Fibroblast of skin of right quadriceps (primary cell): ENCODE measurements around the gene OR2T6.
A peak's percentile ranks its signal among the peaks of the same experiment; 100 is the strongest.
"Not testable (repeated sequence)": the region's sequence is repeated elsewhere in the genome, so short reads cannot be mapped to it uniquely, and the experiment has no call there.

Source experiments
- DNase-seq: peaks from one replicate; pipeline ENCODE4 v3.0.0-alpha.2; 2013

OR2T6 gene, protein sequence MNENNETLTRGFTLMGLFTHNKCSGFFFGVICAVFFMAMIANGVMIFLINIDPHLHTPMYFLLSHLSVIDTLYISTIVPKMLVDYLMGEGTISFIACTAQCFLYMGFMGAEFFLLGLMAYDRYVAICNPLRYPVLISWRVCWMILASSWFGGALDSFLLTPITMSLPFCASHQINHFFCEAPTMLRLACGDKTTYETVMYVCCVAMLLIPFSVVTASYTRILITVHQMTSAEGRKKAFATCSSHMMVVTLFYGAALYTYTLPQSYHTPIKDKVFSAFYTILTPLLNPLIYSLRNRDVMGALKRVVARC

DNA sequence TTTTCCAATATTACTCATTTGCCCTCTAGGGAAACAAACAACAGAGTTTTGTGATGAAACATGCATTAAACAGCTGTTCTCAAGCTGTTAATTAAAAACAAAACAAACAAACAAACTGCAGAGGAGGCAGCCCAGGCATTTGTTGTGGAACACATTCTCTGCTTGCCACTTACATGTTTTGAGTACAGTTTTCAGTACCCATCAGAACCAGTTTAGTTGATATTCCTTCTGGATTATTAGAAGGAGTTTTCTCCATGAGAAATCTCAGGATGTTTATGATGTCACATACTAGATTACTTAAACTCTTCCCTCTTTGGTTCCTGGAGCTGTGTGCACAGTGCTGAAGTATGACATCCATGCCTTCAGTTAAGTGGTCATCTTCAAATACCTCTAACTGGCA is at the start of gene OR2T6:
Gene OR2T6 (plus strand): TSS at position 301 of the 400 bp plus-strand sequence. CDS start 11,863 bp downstream, outside the sequence.
- DNase-seq = no peak

DNA sequence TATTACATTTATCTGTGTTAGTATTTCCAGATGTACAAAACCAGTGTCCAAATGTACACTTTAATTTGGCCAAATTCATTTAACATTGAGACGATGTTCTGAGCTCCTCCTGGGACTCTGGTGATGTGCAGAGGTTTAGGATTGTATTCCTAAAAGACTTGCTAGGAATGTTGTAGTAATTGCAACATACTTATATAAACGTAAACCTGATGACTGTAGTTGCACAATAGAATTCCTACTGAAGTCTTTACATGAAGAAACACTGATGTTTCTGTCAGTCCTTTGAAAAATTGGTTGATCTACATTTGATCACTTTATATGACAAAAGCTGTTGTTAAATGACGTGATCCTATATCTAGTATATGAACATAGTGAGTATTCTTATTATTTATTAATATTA is 32.1 kb upstream of the OR2T6 start:
- DNase-seq = no peak

DNA sequence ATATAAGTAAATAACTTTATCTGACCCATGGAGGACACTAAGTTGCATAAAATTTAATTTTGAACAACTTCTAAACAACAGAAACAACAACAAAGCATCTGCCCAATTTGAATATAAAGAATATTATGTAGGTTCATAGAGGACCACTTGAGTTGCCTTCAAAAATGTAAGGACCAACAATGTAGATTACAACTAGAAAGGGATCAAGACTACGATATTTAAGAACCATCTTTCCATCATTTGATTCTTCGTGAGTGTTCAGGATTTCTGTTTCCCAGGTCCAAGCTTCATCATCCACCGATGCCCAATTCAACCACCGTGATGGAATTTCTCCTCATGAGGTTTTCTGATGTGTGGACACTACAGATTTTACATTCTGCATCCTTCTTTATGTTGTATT is 27.1 kb upstream of the OR2T6 start, which contains the start of gene OR14C36:
Gene OR14C36 (plus strand): TSS at position 301 of the 400 bp plus-strand sequence. CDS start 0 bp downstream, at position 301.
- no peak for DNase-seq

DNA sequence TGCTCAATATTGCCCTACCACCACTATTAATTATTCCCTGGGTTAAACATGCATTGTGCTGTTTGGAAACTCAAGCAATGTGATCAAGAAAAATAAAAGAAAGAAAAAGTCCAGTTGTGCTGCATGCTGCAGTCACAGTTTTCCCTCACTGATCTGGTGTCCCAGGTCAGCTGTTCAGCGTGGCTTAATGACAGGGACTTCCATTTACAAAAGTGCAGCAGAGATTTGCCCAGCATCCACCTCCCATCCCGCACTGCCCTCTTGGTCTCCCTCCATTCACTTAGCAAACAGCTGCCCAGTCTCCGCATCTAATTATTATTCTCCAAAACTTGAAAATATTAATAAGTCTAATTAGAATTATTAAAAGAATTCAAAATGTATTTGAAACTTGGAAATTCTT is 16.1 kb upstream of the OR2T6 start:
- no peak for DNase-seq

DNA sequence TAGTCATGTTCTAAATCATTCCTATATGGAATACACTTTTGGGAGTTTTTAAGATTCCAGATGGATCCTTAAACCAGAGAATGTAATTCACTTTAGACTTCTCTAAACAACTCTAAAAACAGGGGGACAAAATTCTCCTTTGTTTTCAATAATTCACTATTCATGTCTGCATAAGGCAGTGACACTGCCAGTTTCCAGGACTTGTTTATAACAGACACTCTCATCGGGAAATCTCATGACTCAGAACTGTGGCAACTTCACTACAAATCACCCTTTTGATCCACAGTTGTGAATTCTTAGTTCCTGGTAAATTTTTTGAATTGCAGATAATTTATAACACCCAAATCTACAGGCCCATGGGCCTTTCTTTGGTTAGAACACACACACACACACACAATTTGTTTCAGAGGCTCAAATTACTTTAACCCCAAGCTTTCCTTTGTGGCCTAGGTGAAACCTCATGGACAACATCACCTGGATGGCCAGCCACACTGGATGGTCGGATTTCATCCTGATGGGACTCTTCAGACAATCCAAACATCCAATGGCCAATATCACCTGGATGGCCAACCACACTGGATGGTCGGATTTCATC is 14.3 kb upstream of the OR2T6 start, which contains the start of gene OR2T4:
Gene OR2T4 (plus strand): TSS at position 545 of the 595 bp plus-strand sequence. CDS start 0 bp downstream, at position 545.
- no peak for DNase-seq

DNA sequence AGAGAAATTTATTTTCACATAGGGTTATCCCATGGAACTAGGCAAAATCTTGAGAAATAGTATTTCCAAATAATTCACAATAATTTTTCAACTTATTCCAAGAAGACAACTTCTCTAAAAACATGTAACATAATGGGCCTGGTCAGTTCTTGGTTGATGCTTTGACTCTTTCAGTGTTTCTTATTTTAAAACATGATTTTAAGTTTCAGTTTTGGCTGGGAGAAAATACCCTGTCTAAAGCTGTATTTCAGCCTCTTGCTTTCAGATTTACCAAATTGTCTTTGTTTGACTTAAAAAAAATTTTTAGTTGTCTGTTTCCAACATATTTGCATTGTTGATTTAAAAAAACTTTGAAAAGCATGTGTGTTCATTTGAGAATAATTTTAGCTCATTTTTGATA is 8.9 kb upstream of the OR2T6 start:
- DNase-seq = no peak

DNA sequence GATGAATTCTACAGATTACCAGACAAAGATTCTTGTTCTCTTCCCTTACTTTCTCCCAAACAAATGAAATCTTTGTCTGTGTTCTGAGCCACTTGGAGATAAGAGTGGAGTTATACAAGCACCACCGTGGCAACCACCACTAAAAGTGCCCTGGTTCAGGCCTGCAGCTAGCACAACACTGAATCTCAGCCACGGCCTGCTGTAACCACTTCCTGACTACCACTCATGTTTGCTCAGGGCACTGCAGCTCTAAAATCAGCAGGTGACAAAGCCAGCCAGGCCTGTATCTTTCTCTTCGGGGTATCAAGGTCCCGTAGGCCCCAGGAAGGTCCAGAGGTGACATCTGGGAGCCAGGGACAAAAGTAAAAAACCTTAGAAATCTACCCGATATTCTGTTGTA is 3.2 kb upstream of the OR2T6 start:
- DNase-seq = no peak

DNA sequence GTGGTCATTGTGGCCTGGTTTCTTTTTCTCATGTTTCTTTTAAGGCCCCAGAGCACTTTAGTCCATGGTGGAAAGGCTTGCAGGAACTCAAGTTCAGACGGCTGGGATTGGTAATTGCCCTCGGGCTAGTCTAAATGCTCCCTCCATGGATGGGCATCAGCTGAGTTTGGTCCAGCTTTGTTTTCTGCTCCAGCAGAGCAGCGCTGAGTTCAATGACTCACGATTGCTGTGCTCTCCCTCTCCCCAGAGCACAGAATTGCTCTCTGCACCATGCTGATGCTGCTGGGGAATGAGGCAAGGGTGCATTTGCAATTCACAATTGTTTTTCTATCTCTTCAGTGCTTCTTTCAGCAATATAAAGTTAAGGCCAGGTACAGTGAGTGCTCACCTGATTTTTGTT is 1.8 kb upstream of the OR2T6 start:
- no peak for DNase-seq

DNA sequence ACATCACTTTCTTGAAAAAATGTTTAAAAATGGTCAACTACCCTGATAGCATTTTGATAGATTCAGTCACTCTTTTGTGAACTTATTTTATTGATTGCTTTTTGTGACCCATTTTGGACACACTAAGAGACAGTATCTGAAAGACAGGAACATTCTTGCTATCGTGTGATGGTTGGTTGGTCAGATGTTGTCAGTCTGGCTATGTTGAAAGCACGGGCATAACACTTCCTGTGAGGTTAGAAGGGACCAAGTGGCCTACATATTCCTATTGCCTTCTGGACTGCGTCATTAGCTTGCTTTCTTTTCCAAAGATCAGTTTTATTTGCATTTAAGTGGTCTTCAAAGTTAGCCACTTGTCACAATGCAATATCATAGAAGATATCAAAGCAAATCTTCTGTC is 1.4 kb downstream of the OR2T6 start:
- DNase-seq = no peak

DNA sequence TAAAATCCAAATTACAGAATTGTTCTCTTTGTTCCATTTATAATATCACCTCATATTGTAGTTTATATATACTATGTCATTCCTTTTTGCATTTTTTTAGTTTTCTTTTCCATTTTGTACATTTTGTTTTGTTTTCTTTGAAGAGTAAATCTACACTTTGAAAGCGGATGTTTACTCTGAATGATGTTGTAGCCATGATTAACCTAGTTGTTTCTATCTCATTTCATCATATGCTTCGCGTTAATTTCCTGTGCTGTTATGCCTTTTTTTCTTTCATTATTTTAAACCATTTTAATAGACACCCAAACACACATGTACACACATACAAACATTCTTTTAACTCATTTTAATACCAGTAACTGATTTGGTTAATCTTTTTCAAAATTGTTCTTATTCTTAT is 5.3 kb downstream of the OR2T6 start:
- no peak for DNase-seq

DNA sequence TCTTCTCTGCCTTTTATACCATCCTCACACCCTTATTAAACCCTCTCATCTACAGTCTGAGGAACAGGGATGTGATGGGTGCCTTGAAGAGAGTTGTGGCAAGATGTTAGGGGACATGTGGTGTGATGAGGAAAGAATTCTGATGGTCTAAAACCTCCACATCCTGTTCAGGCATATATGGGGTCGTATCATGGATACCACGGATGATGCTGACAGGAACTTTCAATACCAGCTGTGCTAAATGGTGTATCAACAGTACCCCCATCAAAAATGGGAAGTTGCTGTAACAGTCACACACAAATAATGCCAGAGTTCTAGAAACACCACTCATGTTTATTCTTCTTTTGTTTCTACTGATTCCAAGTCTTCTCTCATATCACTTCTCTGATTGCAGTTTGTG is 12.9 kb downstream of the OR2T6 start:
- no peak for DNase-seq

DNA sequence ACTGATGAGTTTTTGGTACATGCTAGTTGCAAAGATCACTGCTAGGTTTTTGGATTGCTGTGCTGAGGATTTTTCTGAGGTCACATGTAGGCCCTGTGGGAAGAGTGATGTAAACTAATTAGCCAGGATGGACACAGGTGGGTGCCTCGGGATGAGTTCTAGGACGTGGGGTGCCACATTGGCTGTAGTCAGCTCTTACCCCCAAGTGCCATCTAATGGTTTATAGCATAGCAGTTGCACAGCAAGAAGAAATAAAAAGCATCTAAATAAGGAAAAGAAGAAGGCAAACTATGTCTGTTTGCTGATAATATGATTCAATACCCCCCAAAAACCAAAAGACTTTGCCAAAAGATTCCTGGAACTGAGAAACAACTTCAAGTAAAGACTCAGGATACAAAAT is 17.5 kb downstream of the OR2T6 start:
- DNase-seq = no peak

DNA sequence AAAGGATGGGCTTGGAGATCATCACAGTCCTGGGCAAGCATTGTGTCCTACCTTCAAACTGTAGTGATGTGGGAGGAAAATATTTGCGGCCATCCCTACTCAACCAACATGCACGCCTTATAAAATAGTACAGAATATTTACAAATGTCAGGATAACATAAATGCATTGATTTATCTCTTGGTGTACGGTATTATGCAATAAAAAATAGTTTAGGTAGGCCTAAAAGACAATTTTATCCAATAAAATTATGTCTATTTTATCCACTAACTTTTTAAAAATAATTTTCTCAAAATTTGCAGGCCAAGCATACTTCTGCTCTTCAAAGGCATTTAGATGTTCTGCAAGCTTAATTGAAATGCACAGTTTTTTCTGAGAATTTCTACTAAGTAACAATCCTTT is 27.2 kb downstream of the OR2T6 start, which contains the start of gene OR2T1:
Gene OR2T1 (plus strand): TSS at position 301 of the 400 bp plus-strand sequence. CDS start 3,100 bp downstream, outside the sequence.
- DNase-seq = no peak

DNA sequence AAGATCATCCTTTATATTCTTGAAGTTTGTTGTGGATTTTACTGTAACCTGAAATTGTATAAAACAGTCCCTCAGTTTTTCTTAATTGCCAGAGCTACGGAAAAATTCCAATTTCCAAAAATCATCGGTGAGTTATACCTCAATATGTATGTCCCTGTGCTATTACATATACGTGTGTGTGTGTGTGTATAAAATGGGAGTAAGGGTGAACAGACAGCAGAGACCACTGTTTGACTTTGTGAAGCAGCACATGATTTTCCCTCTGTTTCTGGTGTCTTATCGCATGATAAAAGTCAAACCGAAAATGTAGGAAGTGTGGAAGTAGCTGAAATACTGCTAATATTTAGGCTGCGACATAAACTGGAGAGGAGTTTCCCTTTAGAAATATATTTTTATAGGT is 28.5 kb downstream of the OR2T6 start:
- DNase-seq = peak; percentile 2

DNA sequence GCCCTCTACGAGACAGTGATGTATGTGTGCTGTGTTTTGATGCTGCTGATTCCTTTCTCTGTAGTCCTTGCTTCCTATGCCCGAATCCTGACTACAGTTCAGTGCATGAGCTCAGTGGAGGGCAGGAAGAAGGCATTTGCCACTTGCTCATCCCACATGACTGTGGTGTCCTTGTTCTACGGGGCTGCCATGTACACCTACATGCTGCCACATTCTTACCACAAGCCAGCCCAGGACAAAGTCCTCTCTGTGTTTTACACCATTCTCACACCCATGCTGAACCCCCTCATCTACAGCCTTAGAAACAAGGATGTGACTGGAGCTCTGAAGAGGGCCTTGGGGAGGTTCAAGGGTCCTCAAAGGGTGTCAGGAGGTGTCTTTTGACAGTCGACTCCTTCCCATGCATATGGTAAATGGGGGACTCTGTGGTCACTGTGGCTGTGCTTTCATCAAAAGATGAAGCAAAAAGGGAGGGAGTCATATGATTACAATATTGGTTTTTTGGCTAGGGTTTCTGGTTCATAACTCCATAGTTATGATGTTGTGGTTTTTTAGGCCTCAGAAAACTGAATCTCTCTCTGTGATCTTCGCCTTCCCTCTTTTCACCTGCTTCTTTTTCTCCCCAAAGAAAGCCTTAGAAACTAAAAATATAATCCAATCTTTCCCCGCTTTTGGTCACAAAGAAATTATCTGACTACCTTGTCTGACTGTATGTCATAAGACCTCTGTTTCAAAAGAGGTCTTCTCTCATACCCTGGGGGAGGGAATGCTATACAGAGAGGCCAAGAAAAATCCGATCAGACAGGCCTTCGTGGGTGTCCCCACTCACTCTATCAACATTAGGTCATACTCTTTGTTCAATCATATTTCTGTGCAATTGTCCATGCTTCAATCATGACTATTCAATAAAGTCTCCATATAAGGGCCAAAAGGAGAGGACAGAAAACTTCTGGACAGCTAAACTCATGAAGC is 31.5 kb downstream of the OR2T6 start:
- DNase-seq = no peak

DNA sequence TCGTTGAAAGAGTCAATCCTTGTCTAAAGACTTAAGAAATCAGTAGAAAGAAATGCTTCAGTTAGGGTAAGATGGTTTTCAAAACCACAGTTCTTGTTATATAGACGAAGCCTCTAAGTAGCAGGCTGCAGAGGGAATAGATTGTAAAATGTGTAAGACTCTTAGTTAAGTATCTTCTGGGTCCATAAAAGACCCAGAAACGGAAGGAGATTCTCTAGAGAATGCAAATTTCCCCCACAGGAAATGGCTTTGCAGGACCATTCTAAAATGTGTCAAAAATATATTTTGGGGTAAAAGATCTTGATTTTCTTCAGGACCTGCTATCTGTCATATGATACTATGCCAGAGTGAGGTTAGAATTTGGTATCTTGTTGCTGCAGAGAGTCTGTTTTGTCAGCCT is 40.7 kb downstream of the OR2T6 start:
- no peak for DNase-seq

DNA sequence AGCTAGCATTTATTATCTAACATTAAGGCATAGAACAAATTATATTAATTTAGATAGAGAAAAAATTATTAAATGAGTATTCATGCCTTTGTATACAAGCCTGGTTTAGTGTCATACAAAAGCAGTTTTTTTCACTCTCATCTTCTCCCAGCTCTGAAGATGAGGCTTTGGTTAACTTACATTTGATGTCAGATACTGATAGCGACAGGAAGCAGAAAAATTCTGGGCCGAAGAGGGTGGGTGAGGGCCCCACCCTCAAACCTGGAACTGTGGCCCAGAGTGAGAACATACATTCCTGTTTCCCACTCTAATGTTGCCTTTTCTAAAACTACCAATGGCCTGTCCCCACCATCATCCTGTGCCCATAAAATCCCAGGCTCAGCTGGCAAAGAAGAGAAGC is 42.3 kb downstream of the OR2T6 start:
- DNase-seq = no peak

DNA sequence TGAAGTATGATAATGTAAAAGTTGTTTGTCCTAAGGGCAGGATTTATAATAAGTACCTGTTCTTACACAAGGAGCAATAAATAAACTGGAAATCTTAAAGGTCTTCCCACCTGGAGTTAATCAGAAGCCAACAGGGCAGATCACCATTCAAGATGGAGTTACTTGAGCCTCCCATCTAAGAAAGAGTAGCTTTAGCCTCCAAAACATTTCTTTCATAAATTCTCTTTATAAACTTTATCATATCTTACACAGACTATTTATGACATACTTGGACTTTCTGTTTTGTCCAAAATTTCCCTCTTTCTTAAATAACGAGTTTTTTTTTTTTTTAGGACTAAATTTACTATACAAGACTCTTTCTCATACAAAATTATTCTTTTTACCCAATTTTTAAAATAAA is 45.8 kb downstream of the OR2T6 start:
- DNase-seq = peak; percentile 6

DNA sequence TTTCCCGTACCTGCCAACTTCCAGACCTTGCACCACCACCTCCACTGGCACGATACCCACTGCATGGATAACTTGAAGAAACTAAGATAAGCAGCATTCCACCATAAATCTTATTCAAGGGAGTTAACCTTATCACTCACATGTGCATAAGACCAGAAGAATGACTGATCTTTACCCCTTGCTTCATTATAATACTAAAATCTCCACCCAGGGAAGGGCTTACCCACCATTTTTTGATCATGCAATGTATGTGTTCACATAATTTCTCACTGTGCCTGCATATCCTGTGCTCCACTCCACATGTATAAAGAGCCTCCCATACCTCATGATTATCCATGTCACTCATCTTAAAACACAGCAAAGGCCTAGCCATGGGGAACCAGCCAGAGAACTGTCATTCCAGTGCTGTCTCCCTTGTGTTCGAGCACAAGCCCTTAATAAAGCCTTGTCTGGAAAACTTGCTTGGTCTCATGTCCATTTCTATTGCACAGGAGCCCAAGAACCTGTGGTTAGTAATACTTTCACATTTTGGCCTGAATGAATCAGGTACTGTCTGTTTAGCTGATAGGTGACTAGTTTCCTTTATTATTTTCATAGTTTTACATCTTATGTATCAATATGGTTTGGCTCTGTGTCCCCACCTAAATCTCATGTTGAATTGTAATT is 52.1 kb downstream of the OR2T6 start:
- not testable (repeated sequence) for DNase-seq

DNA sequence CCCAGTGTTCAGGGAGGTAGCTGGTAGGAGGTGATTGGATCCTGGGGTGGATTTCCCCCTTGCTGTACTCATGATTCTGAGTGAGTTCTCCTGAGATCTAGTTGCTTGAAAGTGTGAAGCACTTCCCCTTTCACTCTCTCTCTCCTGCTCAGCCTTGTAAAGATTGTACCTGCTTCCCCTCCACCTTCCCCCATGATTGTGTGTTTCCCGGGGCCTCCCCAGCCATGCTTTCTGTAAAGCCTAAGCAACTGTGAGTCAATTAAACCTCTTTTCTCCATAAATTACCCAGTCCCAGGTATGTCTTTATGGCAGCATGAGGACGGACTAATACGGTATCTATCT is 52.6 kb downstream of the OR2T6 start:
- DNase-seq = not testable (repeated sequence)

DNA sequence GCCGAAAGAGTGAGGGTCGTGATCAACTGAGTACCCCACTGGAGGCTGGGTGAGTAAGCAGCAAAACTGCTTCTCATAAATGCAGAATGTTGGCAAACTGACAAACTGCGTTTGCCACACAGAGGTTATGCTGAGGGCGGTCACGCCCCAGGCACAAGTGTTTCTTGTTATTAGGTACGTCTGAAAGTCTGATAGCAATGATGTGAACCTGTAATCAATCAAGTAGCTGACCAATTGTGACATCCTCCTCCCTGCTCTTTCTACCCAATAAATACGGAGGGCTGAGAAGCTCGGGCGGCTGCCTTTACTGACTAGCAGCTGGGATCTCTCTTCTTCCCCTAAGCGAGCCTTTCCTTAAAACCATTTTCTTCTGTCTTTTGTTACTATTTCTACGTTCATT is 56.1 kb downstream of the OR2T6 start:
- DNase-seq = not testable (repeated sequence)

DNA sequence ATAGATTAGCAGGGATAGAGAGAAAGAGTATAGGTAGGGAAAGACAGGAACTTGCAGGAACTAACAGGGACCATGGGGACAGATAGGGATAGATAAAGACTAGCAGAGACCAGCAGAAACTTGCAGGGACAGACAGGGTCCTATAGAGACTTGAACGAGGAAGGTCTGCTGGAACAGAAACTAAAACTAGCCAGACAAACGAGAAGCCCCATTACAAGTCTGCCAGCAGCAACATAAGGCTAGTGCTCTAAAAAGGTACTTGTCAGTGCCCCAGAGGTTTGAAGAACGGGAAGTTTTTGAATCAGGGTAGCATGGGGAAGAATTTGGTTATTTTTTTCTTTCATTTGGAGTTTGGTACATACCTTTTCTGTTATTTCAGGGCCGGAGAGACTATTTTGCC is 56.7 kb downstream of the OR2T6 start:
- not testable (repeated sequence) for DNase-seq
